HG03354 (cell line): ENCODE results near the gene XPO4.

Experiments
- ATAC-seq: cut with Tn5 transposase; IDR thresholded peaks from one replicate; pipeline ENCODE4 v1.9.1; 2021; ENCODE audit warnings: mild to moderate bottlenecking; ENCODE audit not compliant: unreplicated experiment, poor library complexity, severe bottlenecking

Gene XPO4

DNA sequence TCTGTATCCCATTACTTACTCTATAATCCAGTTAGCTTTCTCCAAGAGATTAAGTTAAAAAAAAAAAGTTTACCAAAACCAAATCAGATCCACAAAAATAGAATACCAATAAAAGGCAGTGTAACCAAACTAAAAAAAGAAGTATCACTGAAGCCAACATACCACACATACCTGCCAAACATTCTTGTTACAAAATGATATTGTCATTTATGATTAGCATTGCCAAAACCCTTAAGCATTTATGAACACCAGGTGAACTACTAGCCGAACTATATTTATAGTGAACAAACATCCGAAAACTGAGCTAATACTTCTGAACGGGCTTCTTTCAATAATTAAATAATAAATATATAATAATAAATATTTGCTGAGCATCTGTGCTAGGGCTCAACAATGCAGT lies 69.7 kb downstream of the XPO4 start:
- no peak for ATAC-seq

DNA sequence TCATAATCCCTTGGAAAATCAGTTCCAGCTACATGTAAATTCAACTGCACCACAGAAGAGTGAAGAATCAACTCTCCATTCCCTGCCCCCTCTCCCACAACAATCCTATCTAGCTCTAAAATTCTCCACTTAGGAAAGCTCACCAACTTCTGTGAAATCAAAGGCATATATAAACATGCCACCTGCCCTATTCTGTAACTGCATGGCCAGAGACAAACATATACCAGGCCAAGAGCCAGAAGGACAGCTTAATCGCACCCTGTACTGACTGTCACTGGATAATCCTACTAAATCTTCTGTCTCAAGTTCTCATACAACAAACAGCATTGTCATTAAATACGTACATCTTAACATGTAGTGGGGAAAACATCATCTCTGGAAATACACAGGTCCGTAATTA lies 70.6 kb downstream of the XPO4 start:
- no peak for ATAC-seq

DNA sequence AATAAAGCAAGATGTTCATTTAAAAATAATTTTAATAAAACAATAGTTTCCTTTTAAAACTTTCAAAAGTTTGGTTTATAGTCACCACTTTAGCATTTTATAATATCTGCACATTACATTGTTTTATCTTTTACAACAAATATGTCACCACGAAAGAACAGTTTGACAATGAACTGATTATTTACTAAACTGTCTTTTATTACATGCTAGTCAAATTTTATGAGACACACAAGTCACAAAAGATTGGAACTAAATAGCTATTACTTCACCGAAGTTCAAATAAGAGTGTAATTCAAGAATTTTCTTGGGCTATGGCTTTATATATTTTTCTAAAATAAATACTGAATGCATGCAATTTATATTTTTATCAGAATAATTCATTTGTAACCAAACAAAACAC lies 71.3 kb downstream of the XPO4 start:
- ATAC-seq, result no peak

DNA sequence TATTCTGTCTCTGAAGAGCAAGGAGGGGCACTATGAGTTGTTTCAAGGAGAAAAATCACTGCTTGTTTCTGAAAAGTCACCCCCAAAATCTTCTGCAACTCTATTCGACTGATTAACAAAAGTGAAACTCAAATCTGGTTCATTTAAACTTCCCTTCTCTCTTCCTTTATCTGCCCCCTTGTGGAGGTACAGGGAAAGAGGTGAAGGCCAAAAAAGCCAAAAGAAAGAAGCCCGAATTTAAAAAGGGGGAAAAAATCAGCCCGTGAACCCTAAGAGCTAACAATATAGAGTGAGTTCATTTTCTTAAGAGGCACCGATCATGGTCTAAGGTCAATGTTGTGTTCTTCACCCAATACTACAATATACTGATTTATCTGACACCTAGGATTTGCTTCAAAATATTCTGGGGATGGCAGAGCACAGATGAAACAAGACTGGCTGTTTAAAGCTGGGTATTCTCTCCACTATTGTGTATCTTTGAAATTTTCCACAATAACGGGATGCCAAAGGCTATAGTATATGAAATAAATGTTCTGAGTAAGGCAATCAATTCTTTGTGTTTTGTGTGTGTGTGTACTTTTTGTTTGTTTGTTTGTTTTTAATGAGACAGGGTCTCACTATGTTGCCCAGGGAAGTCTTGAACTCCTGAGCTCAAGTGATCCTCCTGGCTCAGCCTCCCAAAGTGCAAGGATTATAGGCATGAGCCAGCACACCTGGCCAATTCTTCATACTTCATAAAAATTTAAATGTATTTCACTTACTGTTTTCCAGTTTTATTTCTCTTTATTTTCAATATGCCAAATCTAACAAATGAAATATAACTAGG lies 73.8 kb downstream of the XPO4 start:
- ATAC-seq, result peak; percentile 85

DNA sequence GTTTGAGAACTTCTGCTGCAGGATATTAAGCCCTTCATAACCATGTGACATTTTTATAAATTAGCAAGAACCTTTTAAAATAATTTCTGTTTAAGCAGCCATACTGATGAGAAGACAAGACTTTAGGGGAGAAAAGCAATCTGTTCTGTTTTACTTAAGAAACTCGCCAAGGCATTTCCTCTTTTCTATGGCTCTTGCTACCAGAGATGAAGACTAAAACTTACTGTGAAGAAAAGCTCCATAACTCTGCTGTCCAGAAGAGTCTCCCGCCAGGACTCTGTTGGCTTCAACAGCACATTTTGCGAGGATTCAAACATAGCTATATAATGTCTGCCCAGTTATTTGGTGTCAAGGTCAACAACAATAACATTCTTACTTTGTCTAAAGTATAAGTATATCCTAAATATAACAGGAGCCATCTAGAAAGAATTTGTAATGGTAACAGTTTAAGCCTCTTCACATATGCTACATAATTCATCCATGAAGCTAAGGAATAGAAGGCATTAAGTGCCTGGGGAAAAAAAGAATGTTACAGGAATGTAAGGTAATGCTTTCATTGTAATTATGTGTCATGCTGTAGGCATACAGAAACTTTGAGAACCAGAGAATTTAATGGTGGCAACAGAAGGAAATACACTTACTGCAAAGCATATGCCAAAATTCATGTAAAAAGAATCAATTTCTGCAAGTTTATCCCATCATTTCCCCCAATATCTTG lies 75.5 kb downstream of the XPO4 start:
- no peak for ATAC-seq

DNA sequence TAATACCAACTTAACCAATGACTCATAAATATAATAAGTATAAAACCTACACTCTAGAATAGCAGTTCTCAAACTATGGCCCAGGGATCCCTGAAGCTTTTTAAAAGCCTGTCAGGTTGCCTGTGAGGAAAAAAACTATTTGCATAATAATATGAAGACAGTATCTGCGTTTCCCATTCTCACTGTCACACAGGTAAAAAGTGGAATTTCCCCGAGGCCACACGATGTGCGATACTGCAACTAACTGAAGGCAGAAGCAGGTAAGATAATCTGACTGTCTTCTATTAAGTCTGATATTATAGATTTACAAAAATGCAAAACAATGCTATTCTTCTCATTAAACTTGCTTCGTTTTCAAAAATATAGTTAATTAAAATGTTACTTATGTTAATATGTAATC lies 76.2 kb downstream of the XPO4 start:
- no peak for ATAC-seq

DNA sequence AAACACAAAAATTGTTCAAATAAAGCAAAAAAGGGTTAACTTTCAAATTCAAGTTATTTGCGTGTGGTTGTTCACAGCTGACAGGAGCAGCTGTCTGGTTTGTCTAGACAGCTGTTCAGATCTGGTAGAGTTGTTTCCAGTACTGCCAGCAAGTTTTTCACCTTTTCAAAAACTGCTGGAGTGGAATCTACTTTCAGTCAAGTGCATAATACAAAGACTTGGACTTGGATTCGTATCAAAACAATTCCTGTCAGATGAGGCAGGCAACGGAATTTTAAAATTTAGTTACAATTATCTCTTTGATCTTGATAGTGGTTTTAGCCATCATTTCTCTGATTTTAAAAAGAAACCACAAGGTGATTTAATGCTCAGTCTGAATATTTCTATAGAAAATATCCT lies 77.1 kb downstream of the XPO4 start:
- ATAC-seq, result peak; percentile 51

DNA sequence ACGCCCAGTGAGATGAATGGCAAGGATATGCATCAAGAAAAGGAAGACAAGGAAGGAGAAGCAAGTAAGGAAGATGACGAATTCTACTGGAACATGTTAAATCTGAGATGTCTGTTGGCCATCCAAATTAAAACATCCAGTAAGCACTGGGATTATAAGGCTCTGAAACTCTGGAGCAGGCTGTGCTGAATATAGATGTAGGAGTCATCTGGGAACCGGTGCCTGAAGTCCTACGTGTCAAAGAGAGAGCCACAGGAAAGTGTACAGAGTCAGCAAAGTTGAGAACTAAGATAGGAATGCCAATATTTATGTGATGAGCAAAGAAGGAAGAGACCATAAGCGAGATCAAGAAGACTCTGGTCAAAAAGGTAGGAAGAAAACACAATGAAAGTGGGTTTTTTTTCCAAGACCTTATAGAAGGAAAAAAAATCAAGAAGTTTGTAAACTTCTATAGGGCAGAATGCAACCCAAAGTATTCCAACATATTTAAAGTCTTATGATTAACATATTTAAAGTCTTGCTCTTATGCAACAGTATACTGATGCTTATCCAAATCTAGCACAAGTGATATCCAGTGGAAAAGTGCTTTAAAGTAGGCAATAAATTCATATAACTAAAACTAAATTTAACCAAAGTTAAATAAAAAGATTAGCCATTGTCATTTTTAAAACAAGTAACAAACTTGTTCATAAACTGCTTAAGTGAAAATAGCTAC lies 77.6 kb downstream of the XPO4 start:
- ATAC-seq, result no peak

DNA sequence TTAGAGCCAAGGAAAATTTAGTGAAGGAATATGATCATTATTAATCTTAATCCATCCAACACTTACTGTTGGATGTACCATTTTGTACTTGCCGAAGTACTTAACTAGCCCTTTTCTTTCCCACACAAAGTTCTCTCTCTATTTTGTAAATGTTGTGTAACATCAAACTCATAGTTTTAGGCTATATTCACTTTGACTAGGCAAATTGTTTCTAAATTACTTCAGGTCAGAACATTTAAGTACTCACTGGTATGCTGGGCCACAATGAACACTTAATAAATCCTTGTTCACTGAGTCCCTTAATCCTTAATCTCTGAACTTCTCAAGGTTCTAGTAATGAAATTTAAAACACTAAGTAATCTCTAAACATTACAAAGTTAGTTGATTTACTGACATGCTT lies 79.5 kb downstream of the XPO4 start:
- no peak for ATAC-seq

DNA sequence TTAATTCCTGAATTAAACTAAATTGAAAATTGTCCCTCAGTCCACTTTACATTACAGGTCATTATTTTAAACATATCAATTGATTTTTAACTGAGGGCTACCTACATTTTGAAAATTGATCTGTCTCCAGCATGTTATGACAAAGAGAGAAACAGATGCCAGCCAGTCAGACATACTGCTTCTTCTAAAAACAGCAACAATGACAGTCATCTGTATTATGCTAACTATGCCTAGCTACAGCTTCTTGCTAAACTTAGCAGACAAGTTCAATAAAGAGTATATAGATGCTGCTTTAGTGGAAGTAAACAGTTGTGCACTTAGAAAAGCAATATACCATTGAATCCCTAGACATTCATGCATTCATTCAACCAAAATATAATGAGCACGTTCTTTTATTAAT lies 80.1 kb downstream of the XPO4 start:
- ATAC-seq, result no peak

DNA sequence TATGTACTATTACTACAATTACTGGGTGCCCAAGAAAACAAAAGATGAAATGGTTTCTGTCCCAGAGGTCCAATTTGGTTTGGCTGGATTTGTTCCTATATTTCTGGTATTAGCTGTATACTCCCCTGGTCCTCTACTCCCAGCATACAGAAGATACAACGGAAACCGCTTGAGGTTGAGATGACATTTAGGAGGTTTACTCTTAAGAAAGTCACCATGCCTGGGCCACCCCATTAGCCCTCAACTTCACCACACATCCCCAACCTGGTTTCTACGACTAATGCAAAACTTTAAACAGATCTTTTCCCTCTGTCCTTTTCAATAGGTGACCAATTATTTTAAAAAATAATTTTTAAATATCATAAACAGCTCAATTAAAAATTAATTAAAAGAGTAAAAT lies 82.8 kb downstream of the XPO4 start:
- no peak for ATAC-seq

DNA sequence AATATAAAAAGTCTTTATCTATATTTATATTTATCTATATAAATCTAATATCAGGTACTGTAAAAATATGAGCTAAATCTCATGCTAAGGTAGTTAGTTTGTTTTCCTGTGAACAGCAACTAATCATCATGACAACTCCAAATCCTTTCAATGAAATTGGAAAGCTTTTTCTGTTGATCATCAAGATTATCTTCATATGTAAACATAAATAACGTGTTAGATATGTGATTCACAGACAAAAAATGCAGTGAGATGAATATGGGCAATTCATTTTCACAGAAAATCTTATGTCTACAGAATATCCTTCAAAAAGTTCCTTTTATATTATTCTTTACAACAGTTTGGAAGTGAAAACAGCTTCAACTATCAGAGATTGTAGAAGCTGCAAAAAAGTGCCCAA lies 87.1 kb downstream of the XPO4 start:
- no peak for ATAC-seq

DNA sequence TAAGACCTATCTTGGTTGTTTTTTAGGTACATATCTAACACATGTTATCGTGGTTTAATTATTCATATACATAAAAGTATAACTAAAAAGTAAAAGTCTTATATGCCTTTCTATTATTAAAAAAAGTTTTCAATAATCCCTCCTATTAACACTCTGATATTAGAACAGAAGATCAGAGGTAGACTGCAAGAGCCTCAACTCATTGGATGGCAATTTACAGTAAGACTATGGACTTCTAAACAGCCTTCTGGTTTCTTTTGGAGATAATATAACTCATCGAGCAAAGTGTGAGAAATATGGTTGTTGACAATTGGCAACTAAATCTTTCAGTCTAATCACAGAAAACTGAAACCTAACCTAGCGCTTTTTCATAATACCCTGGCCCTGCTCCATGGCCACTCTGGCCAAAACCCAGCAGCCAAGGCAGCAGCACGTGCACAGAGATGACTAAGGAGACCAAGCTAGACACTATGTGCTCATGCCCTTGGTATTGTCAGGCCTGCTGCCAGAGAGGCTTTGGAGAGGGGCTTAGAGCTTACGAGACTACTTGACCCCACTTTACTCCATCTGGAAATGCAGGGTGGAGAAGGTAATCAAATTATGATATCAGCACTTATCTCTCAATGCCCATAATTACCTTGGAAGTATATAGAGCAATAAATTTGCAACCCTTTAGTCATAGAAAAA lies 88.2 kb downstream of the XPO4 start:
- ATAC-seq, result no peak

DNA sequence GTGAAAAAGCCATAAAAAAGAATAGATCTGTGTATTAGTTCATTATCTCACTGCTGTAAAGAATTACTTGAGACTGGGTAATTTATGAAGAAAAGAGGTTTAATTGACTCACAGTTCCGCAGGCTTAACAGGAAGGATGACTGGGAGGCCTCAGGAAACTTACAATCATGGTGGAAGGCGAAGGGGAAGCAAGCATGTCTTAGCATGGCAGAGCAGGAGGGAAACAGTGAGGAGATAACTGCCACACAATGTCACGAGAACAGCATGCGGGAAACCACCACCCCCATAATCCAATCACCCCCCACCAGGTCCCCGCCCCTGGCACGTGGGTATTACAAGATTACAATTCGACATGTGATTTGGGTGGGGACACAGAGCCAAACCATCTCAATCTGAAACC lies 89.7 kb downstream of the XPO4 start:
- no peak for ATAC-seq

DNA sequence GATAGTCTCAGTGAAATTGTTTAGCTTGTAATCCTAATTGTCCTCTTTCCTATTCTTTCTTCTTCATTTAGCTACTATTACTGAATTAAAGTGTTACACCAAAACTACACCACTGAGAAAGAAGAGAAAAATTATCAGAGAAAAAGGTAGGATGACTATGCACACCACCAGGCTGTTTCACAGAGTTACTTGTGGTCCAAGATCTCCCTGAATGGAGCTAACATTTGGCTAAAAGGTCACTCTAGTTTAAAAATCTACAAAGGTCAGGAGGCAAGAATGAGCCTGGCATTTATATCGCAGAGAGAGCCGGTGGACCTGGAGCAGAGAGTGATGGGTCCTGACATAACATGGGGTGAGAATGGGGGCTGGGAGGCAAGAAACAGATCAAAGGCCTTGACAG lies 91.7 kb downstream of the XPO4 start:
- no peak for ATAC-seq

DNA sequence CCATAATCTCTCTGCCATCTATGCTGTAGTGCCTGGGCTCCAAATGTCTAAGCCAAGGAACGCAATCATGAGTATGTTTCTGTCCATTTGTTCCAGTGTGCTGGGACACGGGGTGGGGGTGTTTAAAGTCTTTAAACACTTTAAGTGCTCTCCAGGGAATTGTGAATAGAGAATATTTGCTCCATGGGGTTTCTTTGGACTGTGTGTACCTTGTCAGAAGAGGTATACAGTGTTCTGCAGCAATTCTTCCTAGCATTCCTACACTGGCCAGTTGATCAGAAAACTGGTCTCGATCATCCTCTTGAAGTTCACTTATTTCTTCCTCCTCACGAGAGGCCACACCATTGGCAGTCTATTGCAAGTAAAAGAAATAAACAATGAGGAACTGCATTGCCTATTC lies 93.7 kb downstream of the XPO4 start:
- ATAC-seq, result no peak

DNA sequence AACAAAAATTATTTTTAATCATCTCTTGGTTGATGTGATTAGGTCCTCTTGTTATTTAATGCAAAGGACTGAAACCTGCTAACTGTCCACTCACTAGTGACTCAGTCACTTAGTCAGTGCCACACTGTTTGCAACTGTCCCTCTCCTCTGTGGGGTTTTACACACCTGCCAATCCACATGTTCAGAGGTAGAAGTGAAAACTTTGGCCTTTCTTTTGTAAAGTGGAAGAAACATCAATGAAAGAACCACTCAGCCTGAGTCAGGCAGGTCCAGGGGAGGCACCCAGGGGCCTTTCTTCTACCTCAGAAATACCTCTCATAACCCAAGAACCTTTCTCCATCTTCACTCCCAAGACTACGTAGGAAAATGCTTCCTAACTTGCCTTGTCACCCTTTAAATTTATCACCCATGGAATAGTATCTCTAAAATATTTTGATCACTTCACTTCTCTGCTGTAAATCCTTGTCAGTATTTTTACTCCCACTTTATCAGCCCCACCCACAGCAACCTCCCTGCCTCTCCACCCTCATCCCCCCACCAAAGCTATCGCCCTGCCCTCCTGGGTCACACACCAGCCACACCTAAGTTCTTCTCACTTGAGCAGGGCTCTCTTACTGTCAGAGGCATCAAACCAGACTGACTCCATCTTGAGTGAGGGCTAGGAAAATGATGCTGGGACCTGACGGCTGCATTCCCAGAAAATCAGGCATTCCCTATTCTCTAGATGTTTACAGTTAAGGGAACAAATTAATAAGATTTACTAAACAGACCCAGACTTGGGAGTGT lies 99.2 kb downstream of the XPO4 start:
- no peak for ATAC-seq

DNA sequence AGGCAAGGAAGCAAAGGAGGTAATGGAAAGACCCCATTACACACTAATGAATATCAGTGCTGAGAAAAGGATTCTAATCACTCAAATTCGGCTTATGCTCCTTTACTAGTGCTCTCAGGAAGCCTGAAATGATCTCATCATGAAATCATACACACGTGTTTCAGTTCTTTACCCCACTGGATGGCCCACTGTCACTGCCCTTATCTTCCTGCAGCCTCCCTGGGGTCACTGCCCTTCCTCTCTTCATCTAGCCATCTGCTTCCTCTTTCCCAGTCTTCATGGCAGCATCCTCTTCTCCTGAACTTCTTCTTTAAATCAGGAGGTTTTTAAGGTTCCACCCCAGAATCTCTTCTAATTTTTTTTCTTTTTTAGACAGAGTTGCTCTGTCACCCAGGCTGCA lies 100.8 kb downstream of the XPO4 start:
- ATAC-seq, result no peak

DNA sequence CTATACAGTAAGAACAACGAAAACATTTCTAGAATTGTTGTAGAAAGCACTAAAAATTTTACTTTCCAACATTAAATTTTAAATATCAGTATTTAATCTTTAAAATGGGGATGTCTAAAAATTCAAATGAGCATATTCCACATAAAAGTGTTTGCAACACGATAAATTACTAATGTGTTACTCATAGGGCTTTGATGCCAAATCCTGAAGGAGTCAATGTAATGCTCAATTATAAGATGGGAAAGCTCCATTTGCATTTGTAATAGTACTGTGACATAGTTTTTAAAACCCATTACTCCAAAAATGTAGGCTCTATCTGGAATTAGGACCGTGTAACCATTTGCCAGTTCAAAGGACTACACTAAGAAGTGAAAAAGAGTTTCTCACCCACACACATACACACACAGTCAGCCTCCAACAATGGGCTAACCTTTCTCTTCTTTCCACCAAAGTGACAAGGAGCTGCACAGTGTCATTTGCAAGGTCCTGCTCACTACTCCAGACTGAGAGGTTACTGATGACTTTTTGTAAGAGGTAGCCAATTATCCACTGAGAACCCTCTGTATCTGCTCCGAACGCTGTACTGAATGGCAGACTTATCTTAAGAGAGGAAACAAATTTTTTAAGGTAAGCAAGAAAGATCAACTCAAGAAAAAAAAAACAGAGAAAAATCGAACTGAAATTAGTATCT lies 102.7 kb downstream of the XPO4 start:
- no peak for ATAC-seq
